Measurements from ENCODE around the gene PCDH1. TPM values are rescaled to one million over a fixed set of nuclear protein-coding genes. Genes with fewer than 3 reads are reported as not detected.

The PCDH1 gene
- polyA plus RNA-seq, 4 donors, result 15.7 to 43.9 (median 24.8) TPM

GRCh38 chr5:141879941-141880738 is 1.9 kb upstream of the PCDH1 start:
- peak overlapping the region in 1 of 3 donors; percentile 37 for H3K27ac ChIP-seq (ENCODE audit: low read depth in 1 of 3, low read length in 2 of 3)
- no peak overlapping the region for H3K4me3 ChIP-seq (ENCODE audit: low read depth in 1 of 3, low read length in 3 of 3)
- DNase-seq (no peak), FAIRE-seq (no peak)
- H3K27me3 ChIP-seq (ENCODE audit: control insufficient read depth in 3 of 3, insufficient read depth in 3 of 3, low read length in 3 of 3), result peaks cover 0 to 57% (median 28%) of the 10 kb centered on the region in 3 donors
- no peaks in the 10 kb centered on the region for H3K9me3 ChIP-seq (ENCODE audit: control insufficient read depth in 2 of 2, insufficient read depth in 1 of 2, low read depth in 1 of 2, low read length in 1 of 2)
- peaks cover 0 to 15% (median 0%) of the 10 kb centered on the region in 3 donors for H3K4me1 ChIP-seq (ENCODE audit: control insufficient read depth in 3 of 3, insufficient read depth in 2 of 3, low read depth in 1 of 3, low read length in 2 of 3)
- 39 to 61% (median 53%) methylated on average over 7 of the region's 7 CpGs for WGBS, 3 donors
- H3K36me3 ChIP-seq (ENCODE audit: control insufficient read depth in 3 of 3, insufficient read depth in 2 of 3, low read depth in 1 of 3, low read length in 3 of 3), result no peaks in the 10 kb centered on the region

DNA sequence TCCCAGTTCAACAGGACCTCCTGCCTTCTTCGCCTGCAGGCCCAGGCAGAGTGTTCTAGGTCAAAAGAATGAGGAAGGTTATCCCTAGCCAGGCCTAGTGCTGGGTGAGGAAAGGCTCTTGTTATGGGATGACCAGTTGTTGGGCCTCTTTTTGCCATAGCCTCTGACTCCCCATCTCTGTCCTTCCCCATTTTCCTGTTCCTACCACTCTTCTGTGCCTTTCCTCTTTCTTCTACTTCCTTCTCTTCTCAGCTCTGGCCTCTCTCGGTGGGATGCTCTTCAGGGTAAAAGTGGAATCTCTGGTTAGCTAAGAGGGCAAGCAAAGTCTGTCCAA is 1.2 kb upstream of the PCDH1 start:
- no peaks in the 10 kb centered on the region for H3K36me3 ChIP-seq (ENCODE audit: control insufficient read depth in 3 of 3, insufficient read depth in 2 of 3, low read depth in 1 of 3, low read length in 3 of 3)
- no peak for FAIRE-seq
- DNase-seq, result no peak
- H3K27me3 ChIP-seq (ENCODE audit: control insufficient read depth in 3 of 3, insufficient read depth in 3 of 3, low read length in 3 of 3), result peaks cover 0 to 57% (median 28%) of the 10 kb centered on the region in 3 donors
- peaks cover 0 to 21% (median 0%) of the 10 kb centered on the region in 3 donors for H3K4me1 ChIP-seq (ENCODE audit: control insufficient read depth in 3 of 3, insufficient read depth in 2 of 3, low read depth in 1 of 3, low read length in 2 of 3)
- 0 to 4% (median 3%) methylated on average over 2 of the region's 2 CpGs for WGBS, 3 donors
- H3K4me3 ChIP-seq (ENCODE audit: low read depth in 1 of 3, low read length in 3 of 3), result no peak overlapping the region
- H3K27ac ChIP-seq (ENCODE audit: low read depth in 1 of 3, low read length in 2 of 3), result peak overlapping the region in 1 of 3 donors; percentile 11
- no peaks in the 10 kb centered on the region for H3K9me3 ChIP-seq (ENCODE audit: control insufficient read depth in 2 of 2, insufficient read depth in 1 of 2, low read depth in 1 of 2, low read length in 1 of 2)

DNA sequence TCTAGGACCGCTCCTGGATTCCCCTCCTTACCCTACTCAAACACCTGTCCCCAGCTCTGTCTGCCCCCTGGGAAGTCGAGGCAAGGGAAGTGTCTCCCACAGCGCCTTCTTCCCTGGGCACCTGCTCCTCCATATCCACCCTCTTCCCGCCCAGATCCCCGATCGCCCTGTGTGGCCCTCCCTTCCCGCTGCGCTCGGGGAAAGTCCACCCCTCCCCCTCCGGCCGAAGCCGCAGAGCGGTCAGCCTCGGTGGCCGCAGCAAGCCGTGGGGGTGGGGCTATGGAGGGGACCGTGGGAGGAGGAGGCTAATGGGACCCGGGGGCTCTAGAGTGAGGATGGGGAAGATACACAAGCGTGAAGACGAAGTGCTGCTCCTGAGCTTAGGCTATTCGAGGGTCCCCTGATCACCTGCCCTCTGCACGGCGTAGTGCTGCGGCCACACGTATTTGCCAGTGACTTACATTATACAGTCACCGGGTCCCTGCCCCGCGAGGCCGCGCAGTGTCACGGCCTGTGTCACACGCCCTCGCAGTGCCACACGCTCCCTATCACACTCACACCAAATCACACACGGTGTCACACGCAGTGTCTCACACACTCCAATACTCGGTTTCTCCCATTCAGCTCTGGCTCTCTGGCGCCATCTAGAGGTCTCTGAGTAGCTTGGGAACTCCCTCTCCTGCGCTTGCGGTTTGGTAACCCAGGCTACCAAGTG is 658 bp upstream of the PCDH1 start:
- FAIRE-seq (no peak), DNase-seq (peak; percentile 97 to 99)
- H3K4me1 ChIP-seq (ENCODE audit: control insufficient read depth in 3 of 3, insufficient read depth in 2 of 3, low read depth in 1 of 3, low read length in 2 of 3), result peaks cover 0 to 26% (median 1%) of the 10 kb centered on the region in 3 donors
- no peaks in the 10 kb centered on the region for H3K36me3 ChIP-seq (ENCODE audit: control insufficient read depth in 3 of 3, insufficient read depth in 2 of 3, low read depth in 1 of 3, low read length in 3 of 3)
- no peaks in the 10 kb centered on the region for H3K9me3 ChIP-seq (ENCODE audit: control insufficient read depth in 2 of 2, insufficient read depth in 1 of 2, low read depth in 1 of 2, low read length in 1 of 2)
- peaks cover 0 to 55% (median 32%) of the 10 kb centered on the region in 3 donors for H3K27me3 ChIP-seq (ENCODE audit: control insufficient read depth in 3 of 3, insufficient read depth in 3 of 3, low read length in 3 of 3)
- peak overlapping the region; percentile 86 to 93 (median 92) for H3K27ac ChIP-seq (ENCODE audit: low read depth in 1 of 3, low read length in 2 of 3)
- 0 to 3% (median 1%) methylated on average over 33 to 40 of the region's 40 CpGs for WGBS, 3 donors
- peak overlapping the region in 2 of 3 donors; percentile 55 to 84 for H3K4me3 ChIP-seq (ENCODE audit: low read depth in 1 of 3, low read length in 3 of 3)

GRCh38 chr5:141877356-141878185 is 639 bp downstream of the PCDH1 start:
- H3K27ac ChIP-seq (ENCODE audit: low read depth in 1 of 3, low read length in 2 of 3), result peak overlapping the region; percentile 91 to 98 (median 96)
- peak; percentile 67 to 77 for DNase-seq

DNA sequence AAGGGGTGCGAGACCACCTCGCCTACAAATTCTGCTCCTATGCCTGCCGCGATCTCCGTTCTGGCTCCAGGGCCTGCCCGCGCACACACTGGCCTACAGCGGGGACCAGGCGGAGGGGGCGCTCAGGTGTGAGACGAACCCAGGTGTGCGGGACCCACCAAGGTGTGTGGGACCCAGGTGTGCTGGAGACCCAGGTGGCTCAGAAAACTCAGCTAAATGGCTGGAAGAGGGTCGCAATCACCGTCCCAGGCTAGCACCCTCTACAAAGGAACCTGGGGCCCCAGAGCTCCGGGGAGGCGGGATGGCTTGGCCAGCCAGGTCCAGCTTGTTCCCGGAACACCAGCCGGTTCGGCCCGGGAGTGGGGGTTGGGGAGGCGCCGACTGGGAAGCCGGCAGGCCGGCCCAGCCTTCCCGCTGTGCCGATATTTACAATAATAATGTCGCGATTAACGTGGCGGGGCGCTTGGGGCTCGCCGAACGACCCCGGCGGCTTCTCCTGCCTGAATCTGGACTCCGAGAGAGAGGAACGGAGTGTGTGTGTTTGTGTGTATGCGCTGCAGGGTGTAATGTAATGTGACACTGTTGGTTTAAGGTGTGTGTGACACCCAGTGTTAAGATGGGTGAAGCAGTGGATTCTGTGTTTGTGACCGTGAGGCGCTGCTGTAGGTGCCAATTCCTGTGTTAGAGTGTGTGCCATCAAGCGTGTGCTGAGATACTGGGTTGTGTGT is 1.4 kb downstream of the PCDH1 start:
- DNase-seq, result peak in 1 of 2 donors; percentile 68
- FAIRE-seq, result no peak
- Histone ChIP-seq H3K27ac (ENCODE audit: low read depth in 1 of 3, low read length in 2 of 3) (peak overlapping the region; percentile 91 to 98 (median 96)), H3K4me1 (ENCODE audit: control insufficient read depth in 3 of 3, insufficient read depth in 2 of 3, low read depth in 1 of 3, low read length in 2 of 3) (peaks cover 2 to 37% (median 6%) of the 10 kb centered on the region in 3 donors), H3K4me3 (ENCODE audit: low read depth in 1 of 3, low read length in 3 of 3) (peak overlapping the region; percentile 74 to 84 (median 83)), H3K36me3 (ENCODE audit: control insufficient read depth in 3 of 3, insufficient read depth in 2 of 3, low read depth in 1 of 3, low read length in 3 of 3) (no peaks in the 10 kb centered on the region), H3K9me3 (ENCODE audit: control insufficient read depth in 2 of 2, insufficient read depth in 1 of 2, low read depth in 1 of 2, low read length in 1 of 2) (no peaks in the 10 kb centered on the region), H3K27me3 (ENCODE audit: control insufficient read depth in 3 of 3, insufficient read depth in 3 of 3, low read length in 3 of 3) (peaks cover 0 to 35% (median 20%) of the 10 kb centered on the region in 3 donors)
- WGBS, 3 donors, result 0 to 3% (median 2%) methylated on average over 41 to 42 of the region's 42 CpGs

More at GRCh38 chr5:141877356-141878185, 639 bp downstream of the PCDH1 start:
- Histone ChIP-seq H3K27me3 (ENCODE audit: control insufficient read depth in 3 of 3, insufficient read depth in 3 of 3, low read length in 3 of 3) (peaks cover 0 to 42% (median 26%) of the 10 kb centered on the region in 3 donors), H3K9me3 (ENCODE audit: control insufficient read depth in 2 of 2, insufficient read depth in 1 of 2, low read depth in 1 of 2, low read length in 1 of 2) (no peaks in the 10 kb centered on the region), H3K4me3 (ENCODE audit: low read depth in 1 of 3, low read length in 3 of 3) (peak overlapping the region; percentile 74 to 84 (median 83)), H3K4me1 (ENCODE audit: control insufficient read depth in 3 of 3, insufficient read depth in 2 of 3, low read depth in 1 of 3, low read length in 2 of 3) (peaks cover 2 to 30% (median 4%) of the 10 kb centered on the region in 3 donors), H3K36me3 (ENCODE audit: control insufficient read depth in 3 of 3, insufficient read depth in 2 of 3, low read depth in 1 of 3, low read length in 3 of 3) (no peaks in the 10 kb centered on the region)
- no peak for FAIRE-seq
- WGBS, 3 donors, result 1 to 2% (median 1%) methylated on average over 38 to 55 of the region's 55 CpGs

DNA sequence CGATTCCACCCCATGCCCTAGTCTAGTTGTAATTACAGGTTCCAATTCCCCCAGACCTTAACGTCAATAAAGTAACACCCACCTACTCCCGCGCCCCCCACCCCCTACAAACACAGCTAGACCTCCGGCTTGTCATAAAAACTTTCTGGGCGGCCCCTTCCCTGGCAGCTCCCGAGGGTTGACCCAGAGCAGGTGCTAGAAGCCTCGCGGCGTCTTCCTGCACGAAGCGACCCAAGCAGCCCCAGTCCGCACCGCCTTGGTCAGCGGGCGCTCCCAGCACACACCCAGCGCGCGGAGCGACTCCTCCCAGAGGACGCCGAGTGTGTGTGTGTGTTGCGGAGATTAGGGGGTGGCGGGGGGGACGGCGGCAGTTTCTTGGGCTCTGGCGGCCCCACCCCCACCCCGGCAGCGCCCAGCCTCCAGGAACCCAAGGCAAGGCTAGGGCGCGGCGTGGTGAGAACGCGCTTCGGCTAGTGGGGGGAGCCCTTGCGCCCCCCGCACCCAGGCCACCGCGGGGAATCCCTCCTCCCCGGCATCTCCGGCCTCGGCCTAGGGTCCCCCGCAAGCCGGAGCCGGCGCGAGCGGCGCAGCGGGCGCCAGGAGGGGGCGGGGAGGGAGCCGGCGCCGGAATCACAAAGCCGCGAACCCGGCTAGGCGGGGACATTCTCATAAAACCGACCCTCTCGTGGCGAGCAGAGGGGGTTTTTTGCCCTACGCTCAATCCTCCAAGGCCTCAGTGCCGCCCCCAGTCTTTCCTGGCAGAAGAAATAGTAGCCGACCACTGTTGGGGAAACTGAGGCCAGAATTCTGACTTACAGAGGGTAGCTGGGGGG is 2.2 kb downstream of the PCDH1 start:
- Histone ChIP-seq H3K27me3 (ENCODE audit: control insufficient read depth in 3 of 3, insufficient read depth in 3 of 3, low read length in 3 of 3) (peaks cover 0 to 27% (median 20%) of the 10 kb centered on the region in 3 donors), H3K27ac (ENCODE audit: low read depth in 1 of 3, low read length in 2 of 3) (peak overlapping the region; percentile 91 to 98 (median 96)), H3K9me3 (ENCODE audit: control insufficient read depth in 2 of 2, insufficient read depth in 1 of 2, low read depth in 1 of 2, low read length in 1 of 2) (no peaks in the 10 kb centered on the region), H3K36me3 (ENCODE audit: control insufficient read depth in 3 of 3, insufficient read depth in 2 of 3, low read depth in 1 of 3, low read length in 3 of 3) (no peaks in the 10 kb centered on the region), H3K4me3 (ENCODE audit: low read depth in 1 of 3, low read length in 3 of 3) (peak overlapping the region; percentile 74 to 84 (median 83)), H3K4me1 (ENCODE audit: control insufficient read depth in 3 of 3, insufficient read depth in 2 of 3, low read depth in 1 of 3, low read length in 2 of 3) (peaks cover 6 to 45% (median 7%) of the 10 kb centered on the region in 3 donors)
- DNase-seq (peak; percentile 91 to 93), FAIRE-seq (no peak)
- WGBS, 3 donors, result 1 to 2% (median 1%) methylated on average over 47 to 65 of the region's 65 CpGs
